HuH-7.5 (cell line): ENCODE measurements around the gene TLE5.
A peak's percentile ranks its signal among the peaks of the same experiment; 100 is the strongest.

Experiments
- DNase-seq: peaks from one replicate; pipeline ENCODE4 v3.0.0; 2011; ENCODE audit warnings: low spot score

Gene TLE5

DNA sequence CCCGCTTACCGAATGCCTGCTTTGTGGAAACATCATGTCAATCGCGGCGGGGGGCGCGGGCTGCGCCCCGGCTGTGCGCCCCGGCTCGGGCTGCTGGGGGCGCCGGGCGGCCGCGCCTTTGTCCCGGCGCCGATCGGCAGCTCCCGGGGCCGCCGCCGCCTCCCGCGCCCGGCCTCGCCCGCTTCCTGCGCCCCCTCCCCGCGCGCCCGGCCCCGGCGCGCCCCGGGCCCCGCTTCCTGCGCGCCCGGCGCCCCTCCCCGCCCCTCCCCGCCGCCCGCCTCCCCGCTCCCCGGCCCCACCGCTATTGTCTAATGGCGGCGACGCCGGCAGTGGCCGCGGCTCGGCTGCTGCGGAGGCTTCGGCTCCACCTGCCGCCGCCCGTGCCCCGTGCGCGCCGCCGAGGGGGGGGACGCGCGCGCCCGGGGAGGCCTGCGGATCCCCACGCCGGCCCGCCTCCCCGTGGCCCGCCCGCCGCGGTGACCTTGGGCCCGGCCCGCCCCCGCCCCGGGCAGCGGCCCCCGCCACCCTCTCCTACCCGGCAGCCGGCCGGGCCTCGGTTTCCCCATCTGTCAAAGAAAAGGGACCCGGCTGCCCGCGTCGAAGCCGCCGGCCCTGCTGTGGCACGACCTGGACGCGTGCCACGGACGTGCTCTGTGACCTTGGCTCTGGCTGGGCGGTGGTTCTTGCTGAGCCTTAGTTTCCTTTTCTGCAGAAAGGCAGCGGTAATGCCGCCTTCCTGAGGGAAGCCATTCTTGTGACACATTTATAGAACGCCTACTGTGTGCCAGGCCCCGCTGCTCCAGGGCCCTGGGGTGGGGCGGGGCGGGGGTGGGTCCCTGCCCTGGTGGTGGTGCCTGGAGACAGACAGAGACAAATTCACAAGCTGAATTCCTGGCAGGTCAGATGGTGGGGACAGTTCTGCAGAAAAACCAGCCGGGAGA lies at the start of gene TLE5:
Gene TLE5, minus strand, starts transcription at position 331 of the 941 bp plus-strand sequence. Its CDS starts 295 bp downstream, at position 36.
- DNase-seq, result peak; percentile 84

DNA sequence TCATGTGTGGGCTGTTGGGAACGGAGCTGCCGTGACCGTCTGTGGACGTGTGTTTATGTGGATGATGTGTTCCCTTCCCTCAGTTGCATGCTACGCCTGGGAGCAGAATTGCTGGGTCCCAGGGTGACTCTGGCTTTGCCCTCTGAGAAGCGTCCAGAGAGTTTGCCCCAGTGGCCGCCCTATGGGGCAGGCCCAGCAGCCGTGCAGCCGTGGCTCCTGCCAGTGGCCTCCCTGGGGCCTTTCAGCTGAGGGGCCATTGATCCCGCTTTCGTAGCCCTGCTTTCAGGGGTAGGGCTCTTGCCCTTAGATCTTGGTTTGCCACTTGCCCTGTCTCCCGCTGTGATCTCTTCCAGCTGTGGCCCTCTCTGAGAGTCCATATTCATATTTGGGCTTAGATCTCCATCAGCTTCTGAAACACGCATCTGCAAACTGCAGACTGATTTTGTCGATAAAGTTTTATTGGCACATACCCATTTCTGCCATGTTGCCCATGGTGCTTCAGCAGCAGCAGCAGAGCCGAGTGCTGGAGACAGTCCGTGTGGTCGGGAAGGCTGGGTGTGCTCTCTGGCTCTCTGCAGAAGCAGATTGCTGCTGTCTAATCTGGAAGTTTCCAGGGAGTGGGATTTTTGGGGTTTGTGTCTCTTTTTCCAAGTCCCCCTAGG lies 49.4 kb upstream of the TLE5 start:
- DNase-seq, result no peak

DNA sequence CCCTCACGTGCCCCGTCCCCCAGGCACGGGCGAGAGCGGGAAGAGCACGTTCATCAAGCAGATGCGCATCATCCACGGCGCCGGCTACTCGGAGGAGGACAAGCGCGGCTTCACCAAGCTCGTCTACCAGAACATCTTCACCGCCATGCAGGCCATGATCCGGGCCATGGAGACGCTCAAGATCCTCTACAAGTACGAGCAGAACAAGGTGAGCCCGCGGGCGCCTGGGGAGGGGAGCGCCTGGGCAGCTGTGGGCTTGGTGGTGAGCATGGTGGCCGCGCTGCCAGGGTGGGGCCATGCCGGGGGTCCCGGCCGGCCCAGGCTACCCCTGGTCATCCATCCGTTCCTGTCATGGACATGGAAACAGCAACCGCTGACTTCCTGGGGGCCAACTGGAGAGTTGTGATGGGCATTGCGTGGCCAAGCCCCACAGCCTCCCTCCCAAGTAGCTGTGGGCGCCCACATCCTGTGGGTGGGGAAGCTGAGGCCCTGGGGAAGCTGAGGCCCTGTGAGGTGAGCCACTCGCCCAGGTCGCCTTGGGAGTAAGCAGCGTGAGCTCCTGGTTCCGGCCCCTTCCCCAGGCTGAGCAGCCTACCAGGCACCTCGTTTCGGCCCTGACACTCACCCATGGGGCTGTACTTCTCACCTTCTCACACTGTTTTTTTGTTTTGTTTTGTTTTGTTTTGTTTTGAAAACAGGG lies 48.0 kb upstream of the TLE5 start:
- no peak for DNase-seq

- no peak for DNase-seq
Measured at GRCh38 chr19:3109491-3109890, 47.2 kb upstream of the TLE5 start.

GRCh38 chr19:3108775-3109174 lies 46.5 kb upstream of the TLE5 start:
- peak; percentile 93 for DNase-seq

DNA sequence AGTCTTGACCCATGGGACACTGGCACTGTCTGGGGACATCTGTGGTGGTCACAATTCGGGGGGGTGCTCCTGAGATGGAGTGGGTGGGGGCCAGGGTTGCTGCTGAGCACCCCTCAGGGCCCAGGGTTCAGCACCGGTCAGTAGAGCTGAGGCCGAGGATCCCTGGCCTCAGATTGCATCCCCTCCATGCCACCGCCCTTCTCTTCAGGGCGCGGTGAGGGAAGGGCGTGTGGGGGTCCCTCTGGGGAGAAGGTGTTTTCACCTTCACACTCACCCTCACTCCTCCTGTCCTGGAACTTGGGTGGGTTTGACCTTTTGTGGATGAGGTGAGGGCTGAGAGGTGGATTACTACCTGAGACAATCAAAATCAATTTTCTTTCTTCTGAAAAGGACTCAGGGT lies 45.4 kb upstream of the TLE5 start:
- DNase-seq, result no peak

DNA sequence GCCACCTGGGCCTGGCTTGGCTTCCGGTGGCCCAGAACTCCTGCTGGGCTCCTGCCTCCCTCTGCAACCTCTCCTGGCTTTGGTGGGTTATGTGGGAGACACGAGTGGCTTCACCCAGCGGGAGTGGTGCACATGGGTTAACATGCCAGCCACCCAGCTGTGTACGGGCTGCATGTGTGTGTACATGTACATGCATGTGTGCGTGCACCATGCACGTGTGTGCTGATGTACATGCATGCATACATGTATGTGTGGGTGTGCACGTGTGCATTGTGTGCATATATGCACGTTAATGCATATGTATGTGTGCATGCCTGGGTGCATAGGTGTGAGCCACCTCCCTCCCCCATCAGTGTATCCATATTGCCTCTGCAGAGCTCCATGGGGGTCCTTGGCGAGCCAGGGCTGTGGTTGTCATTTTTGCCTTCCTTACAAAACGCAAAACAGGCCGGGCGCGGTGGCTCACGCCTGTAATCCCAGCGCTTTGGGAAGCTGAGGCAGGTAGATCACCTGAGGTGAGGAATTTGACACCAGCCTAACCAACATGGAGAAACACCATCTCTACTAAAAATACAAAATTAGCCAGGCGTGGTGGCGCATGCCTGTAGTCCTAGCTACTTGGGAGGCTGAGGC lies 44.3 kb upstream of the TLE5 start:
- no peak for DNase-seq

DNA sequence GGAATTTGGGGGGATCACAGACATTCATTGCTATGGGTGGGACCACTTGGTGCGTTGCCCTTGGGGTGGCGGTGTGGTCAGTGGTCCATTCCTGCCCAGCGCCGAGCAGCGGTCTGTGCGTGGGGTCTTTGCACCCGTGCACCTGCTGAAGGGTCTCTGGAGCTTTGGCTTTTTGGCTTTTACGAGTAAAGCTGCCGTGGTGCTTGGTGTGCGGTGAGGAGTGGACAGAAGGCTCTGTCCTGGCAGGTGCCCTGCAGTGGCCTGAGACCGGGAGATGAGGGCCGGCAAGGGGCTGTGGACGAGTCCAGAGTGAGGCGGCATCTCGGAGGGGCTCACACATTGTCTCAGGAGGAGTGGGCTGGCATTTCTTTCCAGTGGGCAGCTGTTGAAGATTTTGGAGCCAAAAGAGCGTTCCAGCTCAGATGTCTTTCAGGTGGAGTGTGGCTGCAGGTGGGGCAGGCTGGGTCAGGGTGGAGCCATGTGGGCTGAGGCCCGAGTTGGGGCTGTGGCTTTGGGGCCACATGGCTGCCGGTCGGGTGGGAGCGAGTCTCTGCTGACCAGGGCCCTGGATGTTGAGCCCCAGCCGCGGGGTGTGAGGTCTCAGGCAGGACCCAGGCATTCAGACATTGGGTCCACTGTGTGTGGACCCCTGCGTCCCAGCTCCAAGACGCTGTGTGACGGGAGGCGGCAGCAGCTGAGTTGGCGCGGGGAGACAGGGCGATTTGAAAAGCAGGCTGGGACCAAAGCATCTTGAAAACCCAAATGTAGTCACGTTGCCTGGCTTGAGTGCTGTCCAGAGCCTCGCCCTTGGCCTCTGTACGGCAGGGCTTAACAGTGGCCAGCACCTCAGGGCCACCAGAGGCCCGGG lies 43.6 kb upstream of the TLE5 start:
- DNase-seq, result no peak

GRCh38 chr19:3104708-3104983 lies 42.4 kb upstream of the TLE5 start:
- no peak for DNase-seq

DNA sequence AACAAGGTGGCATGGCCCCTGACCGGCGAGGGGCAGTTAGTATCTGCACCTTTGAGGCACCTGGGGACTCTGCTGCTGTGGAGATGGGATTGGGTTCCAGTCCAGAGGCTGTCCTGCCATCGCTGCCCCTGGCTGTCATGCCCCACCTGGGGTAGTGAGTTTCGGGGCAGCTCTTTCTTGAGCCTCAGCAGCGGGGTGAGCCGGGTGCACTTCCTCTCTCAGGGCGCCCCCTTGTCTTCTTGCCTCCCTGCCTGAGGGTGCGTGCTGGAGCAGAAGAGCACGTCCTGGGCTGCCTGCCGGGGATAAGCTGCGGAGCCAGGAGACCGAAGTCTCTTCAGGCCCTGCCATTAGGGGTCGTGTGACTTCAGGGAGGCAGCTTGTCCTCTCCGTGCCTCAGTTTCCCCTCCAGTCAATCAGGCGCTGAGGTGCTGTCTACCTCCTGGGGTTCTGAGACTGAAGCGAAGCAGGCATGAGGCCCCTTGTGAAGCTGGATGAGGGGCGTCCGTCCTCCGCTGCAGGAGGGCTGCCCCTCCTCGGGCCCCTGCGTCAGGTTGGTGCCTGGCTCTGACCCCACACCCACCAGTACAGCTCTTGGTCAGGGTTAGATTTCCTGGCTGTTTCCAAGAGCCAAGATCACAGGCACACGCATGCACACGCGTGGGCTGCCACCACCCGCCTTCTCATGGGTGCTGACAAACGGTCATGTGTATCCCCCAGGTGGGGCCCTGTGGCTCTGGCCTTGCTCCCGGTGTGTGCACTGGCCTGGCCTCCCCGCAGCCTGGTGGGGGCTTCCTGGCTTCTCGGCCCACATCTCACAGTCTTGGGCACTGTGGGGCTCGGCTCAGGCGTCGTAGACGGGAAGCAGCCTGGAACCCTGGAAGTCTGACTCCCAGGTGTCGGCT lies 40.2 kb upstream of the TLE5 start:
- DNase-seq, result no peak

GRCh38 chr19:3100747-3101730 lies 38.7 kb upstream of the TLE5 start:
- no peak for DNase-seq

DNA sequence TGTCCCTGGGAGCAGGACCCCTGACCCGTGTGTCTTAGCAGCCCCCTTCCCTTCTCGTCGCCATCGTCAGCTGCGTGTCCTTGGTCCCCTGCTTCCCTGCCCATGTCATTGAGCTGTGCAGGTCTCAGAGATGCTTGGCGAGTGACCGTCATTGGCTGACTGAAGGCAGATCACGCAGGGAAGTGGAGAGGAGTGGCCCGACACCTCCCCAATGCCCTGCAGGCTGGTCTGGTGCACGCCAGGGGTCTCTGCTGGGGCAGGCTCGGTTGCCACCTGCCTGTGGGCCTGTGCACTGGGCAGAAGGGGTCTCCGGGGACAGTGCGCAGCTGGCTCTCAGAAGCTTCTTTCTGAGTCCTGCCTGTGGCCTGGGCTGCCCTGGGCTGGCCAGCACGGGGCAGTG lies 38.0 kb upstream of the TLE5 start:
- no peak for DNase-seq

- DNase-seq, result no peak
Measured at GRCh38 chr19:3099347-3100145, 37.3 kb upstream of the TLE5 start.

DNA sequence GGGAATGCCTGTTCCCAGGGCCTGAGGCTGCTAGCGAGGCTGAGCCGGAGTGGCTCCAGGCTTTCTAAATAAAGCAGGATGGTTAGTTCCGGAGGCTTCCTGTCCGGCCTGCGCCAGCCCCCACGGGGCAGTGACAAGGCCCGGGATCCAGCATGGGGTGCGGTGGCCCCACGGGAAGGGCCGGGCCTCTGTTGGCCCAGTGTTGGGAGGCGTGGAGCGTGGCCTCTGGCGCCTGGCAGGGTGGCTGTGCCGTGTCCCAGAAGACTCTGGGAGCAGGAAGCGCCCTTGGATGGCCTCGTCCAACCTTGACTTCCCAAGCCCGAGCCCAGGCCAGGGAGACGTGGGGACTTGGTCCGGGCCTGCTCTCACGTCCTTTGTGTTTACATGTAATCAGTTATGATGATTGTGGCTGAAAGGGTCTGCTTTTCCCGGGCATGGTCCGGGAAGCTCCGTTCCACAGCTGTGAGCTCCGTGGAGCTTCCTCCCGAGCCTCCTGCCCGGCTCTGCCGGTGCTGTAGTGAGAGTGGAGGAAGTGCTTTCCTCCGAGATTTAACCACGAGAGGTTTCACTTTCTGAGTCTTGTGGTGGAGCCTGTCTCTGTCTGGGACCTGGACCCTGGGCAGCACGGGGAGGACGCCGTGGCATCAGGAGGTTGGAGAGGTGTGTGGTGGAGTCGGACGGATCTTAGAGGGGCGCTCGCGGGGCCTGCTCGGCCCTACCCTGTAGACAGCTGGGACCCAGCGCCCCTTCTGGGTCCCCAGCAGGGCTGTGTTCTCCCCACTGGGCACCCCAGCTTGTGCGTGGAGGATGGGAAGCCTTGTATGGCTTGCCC lies 36.4 kb upstream of the TLE5 start:
- DNase-seq, result no peak

GRCh38 chr19:3098141-3098514 lies 35.8 kb upstream of the TLE5 start:
- DNase-seq, result no peak

DNA sequence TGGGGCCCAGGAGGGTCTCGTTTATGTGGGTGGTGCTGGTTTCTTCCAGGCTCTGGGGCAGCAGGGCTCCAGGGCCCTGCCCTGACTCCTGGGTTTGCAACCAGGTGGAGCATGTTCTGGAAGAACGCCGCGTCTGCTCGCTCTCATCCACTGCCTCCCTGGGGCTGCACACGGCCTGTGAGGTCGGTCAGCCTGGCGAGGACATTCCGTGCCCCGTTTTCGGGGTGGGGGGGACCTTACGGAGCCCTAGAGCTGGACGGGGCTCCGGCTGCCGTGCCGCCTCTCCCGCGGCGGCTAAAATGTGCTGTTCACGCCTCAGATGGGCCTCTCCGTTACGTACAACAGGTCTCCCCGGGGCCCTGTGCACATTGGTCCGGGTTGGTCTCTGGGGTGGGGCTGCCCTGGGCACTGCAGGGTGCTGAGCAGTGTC lies 35.2 kb upstream of the TLE5 start:
- no peak for DNase-seq

- no peak for DNase-seq
Measured at GRCh38 chr19:3096902-3097326, 34.6 kb upstream of the TLE5 start.
